Measurements from ENCODE around the gene RPS6KA2.

DNA sequence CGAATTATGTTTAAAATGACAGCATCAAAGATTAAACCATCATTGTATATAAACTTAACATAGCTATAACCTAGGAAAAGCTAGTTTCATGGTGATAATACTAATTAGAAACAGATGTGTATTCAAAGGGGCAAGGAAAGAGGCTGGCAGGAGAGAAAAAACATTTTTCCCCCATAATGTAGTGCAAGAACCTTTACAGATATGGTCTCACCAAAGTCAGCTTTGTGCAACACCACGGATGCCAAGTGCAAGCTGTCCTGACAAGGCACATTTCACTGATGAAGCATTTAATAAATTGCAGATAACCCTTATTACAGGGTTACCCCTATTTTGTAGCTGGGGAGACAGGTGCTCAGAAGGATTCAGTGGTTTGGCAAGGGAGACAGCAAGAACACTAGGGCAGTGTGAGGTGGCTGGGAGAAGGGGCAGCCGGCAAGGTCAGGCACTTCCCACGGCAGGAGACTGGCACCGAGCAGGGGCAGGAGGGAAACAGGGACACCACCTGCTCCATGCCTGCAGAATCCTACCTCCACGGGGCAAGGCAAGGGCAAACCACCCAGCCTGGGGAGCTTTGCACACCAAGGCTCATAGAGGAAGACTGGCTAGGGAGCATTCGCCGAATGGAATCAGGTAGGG lies 6.5 kb downstream of the RPS6KA2 start:
- TF ChIP-seq CTCF (IDR thresholded peaks at IDR 0.05) (no peak), ZFX (IDR thresholded peaks at IDR 0.05; ENCODE audit: borderline replicate concordance) (no peak)

All from 22Rv1 (cell line).